HepG2 (cell line): ENCODE results near the gene UNKL. TPM values are rescaled to one million over a fixed set of nuclear protein-coding genes. Genes with fewer than 3 reads are reported as not detected.

Experiments used
- ATF2 ChIP-seq: sonication (generic); formaldehyde crosslinking; IDR thresholded peaks from 2 replicates; pipeline ENCODE4 v1.4.0; 2020; ENCODE audit warnings: missing genetic modification reagents
- CREM ChIP-seq, 2 experiments: sonication (generic) in 1 of 2; formaldehyde crosslinking in 1 of 2; IDR thresholded peaks; 2 replicates each; pipeline versions ENCODE4 v1.4.0 to v1.6.1; 2016 to 2020; ENCODE audit warnings: antibody characterized with exemption in 1 of 2, mild to moderate bottlenecking in 1 of 2, missing genetic modification reagents in 1 of 2
- ELF3 ChIP-seq: IDR thresholded peaks from 2 replicates; pipeline ENCODE4 v1.6.1; 2016; ENCODE audit warnings: missing genetic modification reagents, missing compliant biosample characterization
- HDAC6 ChIP-seq: fragments of 200-600 bp; sonication (generic); IDR thresholded peaks from 2 replicates; pipeline ENCODE4 v1.7.0; 2017; ENCODE audit warnings: mild to moderate bottlenecking, antibody characterized with exemption, low read length, low read depth
- IKZF4 ChIP-seq: sonication (generic); formaldehyde crosslinking; IDR thresholded peaks from 2 replicates; pipeline ENCODE4 v1.5.1; 2020; ENCODE audit warnings: borderline replicate concordance, mild to moderate bottlenecking, low read depth, missing genetic modification reagents; ENCODE audit errors: not compliant biosample characterization
- NCOA5 ChIP-seq: sonication (generic); formaldehyde crosslinking; IDR thresholded peaks from 2 replicates; pipeline ENCODE4 v1.4.0; 2020; ENCODE audit warnings: missing genetic modification reagents
- POLR2G ChIP-seq: fragments of 200-400 bp; formaldehyde crosslinking; IDR thresholded peaks from 2 replicates; pipeline ENCODE4 v1.6.1; 2018; ENCODE audit warnings: mild to moderate bottlenecking, low read depth, low read length, moderate library complexity
- RBAK ChIP-seq: sonication (generic); formaldehyde crosslinking; IDR thresholded peaks from 2 replicates; pipeline ENCODE4 v1.5.1; 2020; ENCODE audit warnings: mild to moderate bottlenecking, missing genetic modification reagents
- RBM39 ChIP-seq: fragments of 200-400 bp; formaldehyde crosslinking; IDR thresholded peaks from one replicate; pipeline ENCODE4 v1.6.1; 2018; ENCODE audit warnings: antibody characterized with exemption, mild to moderate bottlenecking, low read depth, low read length; ENCODE audit not compliant: poor library complexity, severe bottlenecking
- TAF1 ChIP-seq: sonication (generic); formaldehyde crosslinking; IDR thresholded peaks from 2 replicates; pipeline ENCODE4 v1.4.0; 2020; ENCODE audit warnings: missing genetic modification reagents
- TBX2 ChIP-seq: sonication (generic); formaldehyde crosslinking; IDR thresholded peaks from 2 replicates; pipeline ENCODE4 v1.5.0; 2020; ENCODE audit warnings: missing genetic modification reagents, mild to moderate bottlenecking, borderline replicate concordance
- TEF ChIP-seq: sonication (generic); formaldehyde crosslinking; IDR thresholded peaks from 2 replicates; pipeline ENCODE4 v1.5.0; 2020; ENCODE audit warnings: missing genetic modification reagents
- ZBTB42 ChIP-seq: sonication (generic); formaldehyde crosslinking; IDR thresholded peaks from 2 replicates; pipeline ENCODE4 v1.5.0; 2020; ENCODE audit warnings: mild to moderate bottlenecking, missing genetic modification reagents
- ZKSCAN8 ChIP-seq: IDR thresholded peaks from 2 replicates; pipeline ENCODE4 v1.6.1; 2016; ENCODE audit warnings: borderline replicate concordance, missing genetic modification reagents, missing compliant biosample characterization
- ZMYM3 ChIP-seq: sonication (generic); formaldehyde crosslinking; IDR thresholded peaks from 2 replicates; pipeline ENCODE4 v1.5.1; 2020; ENCODE audit warnings: mild to moderate bottlenecking, missing genetic modification reagents
- ZNF3 ChIP-seq: IDR thresholded peaks from 2 replicates; pipeline ENCODE4 v1.7.0; 2017; ENCODE audit warnings: inconsistent platforms
- ZNF30 ChIP-seq: sonication (generic); formaldehyde crosslinking; IDR thresholded peaks from 2 replicates; pipeline ENCODE4 v1.5.0; 2020; ENCODE audit warnings: mild to moderate bottlenecking, missing genetic modification reagents
- ZNF382 ChIP-seq: sonication (generic); formaldehyde crosslinking; IDR thresholded peaks from 2 replicates; pipeline ENCODE4 v1.5.0; 2020; ENCODE audit warnings: missing genetic modification reagents, mild to moderate bottlenecking, borderline replicate concordance
- ZNF496 ChIP-seq: sonication (generic); formaldehyde crosslinking; IDR thresholded peaks from 2 replicates; pipeline ENCODE4 v1.8.1; 2023; ENCODE audit warnings: mild to moderate bottlenecking, moderate library complexity, missing genetic modification reagents; ENCODE audit not compliant: insufficient replicate concordance
- ZSCAN12 ChIP-seq: sonication (generic); formaldehyde crosslinking; IDR thresholded peaks from 2 replicates; pipeline ENCODE4 v1.9.0; 2021; ENCODE audit warnings: mild to moderate bottlenecking, missing genetic modification reagents
- ZSCAN25 ChIP-seq: sonication (generic); formaldehyde crosslinking; IDR thresholded peaks from 2 replicates; pipeline ENCODE4 v1.8.0; 2022; ENCODE audit warnings: mild to moderate bottlenecking, missing genetic modification reagents
- polyA plus RNA-seq, 8 experiments: library from polyadenylated mRNA; depleted of rRNA in 3 of 8; stranded (reverse) in 7 of 8; unstranded in 1 of 8; fragments of >200 nt; fragmentation: Illumina TruSeq in 4 of 8; extraction: Trizol in 4 of 8; gene quantifications; 2 replicates each; pipeline versions ENCODE4 v1.2.1 to v1.2.3, GENCODE V29; 2011 to 2016; ENCODE audit warnings: low read depth in 4 of 8, missing spikeins in 1 of 8, mixed read lengths in 1 of 8; ENCODE audit not compliant: insufficient read depth in 1 of 8
- total RNA-seq, 5 experiments: library from RNA; depleted of rRNA; stranded (reverse); fragments of >200 nt; fragmentation: Illumina TruSeq; extraction: Trizol; gene quantifications; 2 replicates each; pipeline ENCODE4 v1.2.3, GENCODE V29; 2016; ENCODE audit warnings: low read depth in 1 of 5
- TF ChIP-seq, protein P1 (sequence below): sonication (generic); formaldehyde crosslinking; conservative IDR thresholded peaks from 2 replicates; pipeline ENCODE4 v1.4.0; 2020; ENCODE audit warnings: mild to moderate bottlenecking, missing genetic modification reagents, moderate library complexity
- TF ChIP-seq, protein P2 (sequence below): sonication (generic); formaldehyde crosslinking; IDR thresholded peaks from 2 replicates; pipeline ENCODE4 v1.5.0; 2020; ENCODE audit warnings: missing genetic modification reagents, mild to moderate bottlenecking, borderline replicate concordance

Gene UNKL
- total and polyA plus RNA-seq, 2 of the 13 experiments (the other 11 are each of a cell fraction or from before 2014, with no cell fraction given): 10.4 to 17.6 TPM

DNA sequence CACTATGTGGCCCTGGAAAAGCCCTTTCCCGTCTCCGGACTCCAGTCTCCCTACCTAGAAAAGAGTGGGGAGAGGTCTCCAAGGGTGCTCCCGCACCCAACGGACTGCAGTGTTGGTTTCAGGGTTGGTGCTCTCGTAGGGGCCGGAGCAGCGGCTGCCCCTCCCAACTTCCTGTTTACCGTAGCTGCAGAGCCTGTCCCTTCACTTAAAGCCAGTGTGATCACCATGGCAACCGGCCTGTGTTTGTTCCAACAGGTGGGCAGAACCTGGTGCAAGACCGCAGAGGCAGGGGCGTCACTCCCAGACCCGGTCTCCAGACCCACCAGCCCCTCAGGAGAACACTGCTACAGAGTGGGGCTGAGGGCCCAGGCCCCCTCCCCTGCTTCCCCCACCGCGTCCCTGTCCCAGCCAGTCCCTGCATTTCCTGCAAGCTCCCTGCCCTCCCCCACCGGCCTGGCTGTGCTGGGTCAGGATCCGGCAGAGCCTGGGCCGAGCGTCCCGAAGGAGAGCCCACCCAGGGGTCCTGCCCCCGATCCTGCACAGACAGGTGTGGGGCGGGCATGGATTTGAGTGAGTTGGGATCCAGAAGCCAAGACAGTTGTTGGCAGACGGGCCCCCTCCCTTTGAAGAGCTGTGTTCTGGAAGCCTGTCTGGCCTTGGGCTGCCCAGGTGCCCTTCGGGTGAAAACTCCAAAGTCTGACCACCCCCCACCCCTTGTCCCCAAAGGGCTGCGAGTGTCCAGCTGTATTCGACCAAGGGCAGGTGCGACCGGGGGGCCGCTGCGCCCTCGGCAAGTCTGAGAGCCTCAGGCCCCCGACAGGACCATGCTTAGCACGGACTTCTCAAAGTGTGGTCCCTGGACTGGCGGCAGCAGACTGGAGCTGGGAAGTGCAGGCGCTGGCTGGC is 82.5 kb downstream of the UNKL start (continued):
- TF ChIP-seq RBAK (no peak), ZKSCAN8 (CRISPR knock-in tag) (no peak), TBX2 (CRISPR knock-in tag) (no peak; the same call in none of the 2 replicates), ATF2 (CRISPR knock-in tag) (no peak), RBM39 (peak; percentile 59), HDAC6 (no peak), ZNF496 (CRISPR knock-in tag) (no peak), NCOA5 (CRISPR knock-in tag) (no peak), TEF (CRISPR knock-in tag) (no peak), ZNF382 (CRISPR knock-in tag) (no peak), TAF1 (CRISPR knock-in tag) (no peak), ZSCAN25 (no peak; the same call in 1 of the 2 replicates), ZNF30 (CRISPR knock-in tag) (no peak), IKZF4 (CRISPR knock-in tag) (peak; percentile 20), ZSCAN12 (CRISPR knock-in tag) (no peak), ZBTB42 (CRISPR knock-in tag) (peak; percentile 21; the same call in 1 of the 2 replicates), ZNF3 (CRISPR knock-in tag) (no peak), CREM (IDR thresholded peaks at IDR 0.05) (no peak), CREM (CRISPR knock-in tag; IDR thresholded peaks at IDR 0.05) (no peak), POLR2G (peak; percentile 54; the same call in 1 of the 2 replicates), ZMYM3 (CRISPR knock-in tag) (no peak), ELF3 (CRISPR knock-in tag) (peak; percentile 79; the same call in 1 of the 2 replicates)
- TF ChIP-seq, protein P1, sequence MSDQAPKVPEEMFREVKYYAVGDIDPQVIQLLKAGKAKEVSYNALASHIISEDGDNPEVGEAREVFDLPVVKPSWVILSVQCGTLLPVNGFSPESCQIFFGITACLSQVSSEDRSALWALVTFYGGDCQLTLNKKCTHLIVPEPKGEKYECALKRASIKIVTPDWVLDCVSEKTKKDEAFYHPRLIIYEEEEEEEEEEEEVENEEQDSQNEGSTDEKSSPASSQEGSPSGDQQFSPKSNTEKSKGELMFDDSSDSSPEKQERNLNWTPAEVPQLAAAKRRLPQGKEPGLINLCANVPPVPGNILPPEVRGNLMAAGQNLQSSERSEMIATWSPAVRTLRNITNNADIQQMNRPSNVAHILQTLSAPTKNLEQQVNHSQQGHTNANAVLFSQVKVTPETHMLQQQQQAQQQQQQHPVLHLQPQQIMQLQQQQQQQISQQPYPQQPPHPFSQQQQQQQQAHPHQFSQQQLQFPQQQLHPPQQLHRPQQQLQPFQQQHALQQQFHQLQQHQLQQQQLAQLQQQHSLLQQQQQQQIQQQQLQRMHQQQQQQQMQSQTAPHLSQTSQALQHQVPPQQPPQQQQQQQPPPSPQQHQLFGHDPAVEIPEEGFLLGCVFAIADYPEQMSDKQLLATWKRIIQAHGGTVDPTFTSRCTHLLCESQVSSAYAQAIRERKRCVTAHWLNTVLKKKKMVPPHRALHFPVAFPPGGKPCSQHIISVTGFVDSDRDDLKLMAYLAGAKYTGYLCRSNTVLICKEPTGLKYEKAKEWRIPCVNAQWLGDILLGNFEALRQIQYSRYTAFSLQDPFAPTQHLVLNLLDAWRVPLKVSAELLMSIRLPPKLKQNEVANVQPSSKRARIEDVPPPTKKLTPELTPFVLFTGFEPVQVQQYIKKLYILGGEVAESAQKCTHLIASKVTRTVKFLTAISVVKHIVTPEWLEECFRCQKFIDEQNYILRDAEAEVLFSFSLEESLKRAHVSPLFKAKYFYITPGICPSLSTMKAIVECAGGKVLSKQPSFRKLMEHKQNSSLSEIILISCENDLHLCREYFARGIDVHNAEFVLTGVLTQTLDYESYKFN (CRISPR knock-in tag): peak; percentile 73
- TF ChIP-seq, protein P2, sequence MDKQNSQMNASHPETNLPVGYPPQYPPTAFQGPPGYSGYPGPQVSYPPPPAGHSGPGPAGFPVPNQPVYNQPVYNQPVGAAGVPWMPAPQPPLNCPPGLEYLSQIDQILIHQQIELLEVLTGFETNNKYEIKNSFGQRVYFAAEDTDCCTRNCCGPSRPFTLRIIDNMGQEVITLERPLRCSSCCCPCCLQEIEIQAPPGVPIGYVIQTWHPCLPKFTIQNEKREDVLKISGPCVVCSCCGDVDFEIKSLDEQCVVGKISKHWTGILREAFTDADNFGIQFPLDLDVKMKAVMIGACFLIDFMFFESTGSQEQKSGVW: no peak
